K562 (cell line): ENCODE results near the gene TRPM8. TPM values are rescaled to one million over a fixed set of nuclear protein-coding genes. Genes with fewer than 3 reads are reported as not detected.

Experiments
- ASH1L ChIP-seq: fragments of 450-650 bp; IDR thresholded peaks from 2 replicates; pipeline ENCODE4 v1.6.1; 2018; ENCODE audit warnings: borderline replicate concordance, mild to moderate bottlenecking, low read depth; ENCODE audit not compliant: partially characterized antibody
- HCFC1 ChIP-seq: IDR thresholded peaks from 2 replicates; pipeline ENCODE4 v1.6.1; 2012; ENCODE audit warnings: low read depth, low read length, improper control_type of control experiment
- HNRNPL ChIP-seq: fragments of 200-400 bp; formaldehyde crosslinking; IDR thresholded peaks from 2 replicates; pipeline ENCODE4 v1.6.1; 2017; ENCODE audit warnings: low read depth, mild to moderate bottlenecking, low read length
- JUNB ChIP-seq: fragments of 450-650 bp; formaldehyde crosslinking; conservative IDR thresholded peaks from 2 replicates; pipeline ENCODE4 v1.4.0; 2020; ENCODE audit warnings: mild to moderate bottlenecking
- JUND ChIP-seq, 2 experiments: IDR thresholded peaks; 2 replicates in 1 of 2; 3 replicates in 1 of 2; pipeline ENCODE4 v1.6.1; 2011; ENCODE audit warnings: borderline replicate concordance in 2 of 2, low read depth in 2 of 2, low read length in 2 of 2, improper control_type of control experiment in 1 of 2, missing biosample characterization in 1 of 2, missing genetic modification characterization in 1 of 2, missing genetic modification reagents in 1 of 2
- NCOA1 ChIP-seq: fragments of 450-650 bp; IDR thresholded peaks from 2 replicates; pipeline ENCODE4 v1.6.1; 2016; ENCODE audit warnings: low read depth
- NR2F6 ChIP-seq: fragments of 450-650 bp; formaldehyde crosslinking; IDR thresholded peaks from 2 replicates; pipeline ENCODE4 v1.4.0; 2020; ENCODE audit warnings: mild to moderate bottlenecking
- RBM15 ChIP-seq: fragments of 200-400 bp; formaldehyde crosslinking; IDR thresholded peaks from 2 replicates; pipeline ENCODE4 v1.6.1; 2018; ENCODE audit warnings: mild to moderate bottlenecking, low read length, moderate library complexity; ENCODE audit not compliant: insufficient read depth
- SP1 ChIP-seq: sonication (generic); formaldehyde crosslinking; IDR thresholded peaks from 2 replicates; pipeline ENCODE4 v1.8.1; 2022; ENCODE audit warnings: mild to moderate bottlenecking, missing genetic modification reagents
- ZNF75A ChIP-seq: fragments of 450-650 bp; formaldehyde crosslinking; IDR thresholded peaks from 2 replicates; pipeline ENCODE4 v1.4.0; 2020; ENCODE audit warnings: mild to moderate bottlenecking
- polyA plus RNA-seq, 8 experiments: library from polyadenylated mRNA; depleted of rRNA in 4 of 8; stranded (reverse) in 5 of 8; unstranded in 3 of 8; fragments of >200 nt; fragmentation: Nextera tagmentation in 2 of 8; fragmentation: Illumina TruSeq in 1 of 8; extraction: Ambion mirVana in 2 of 8; extraction: Trizol in 1 of 8; gene quantifications; 2 replicates each; pipeline versions ENCODE4 v1.2.1 to v1.2.3, GENCODE V29; 2011 to 2014; ENCODE audit warnings: inconsistent platforms in 1 of 8, missing spikeins in 1 of 8
- total RNA-seq, 7 experiments: library from RNA; depleted of rRNA in 6 of 7; stranded (reverse); fragments of >200 nt in 6 of 7; fragmentation: Illumina TruSeq in 2 of 7; extraction: Trizol in 2 of 7; gene quantifications; 2 replicates each; pipeline versions ENCODE4 v1.2.1 to v1.2.3, GENCODE V29; 2011 to 2021; ENCODE audit warnings: low replicate concordance in 1 of 7
- TF ChIP-seq, protein P1 (sequence below): IDR thresholded peaks from 2 replicates; pipeline ENCODE4 v1.6.1; 2011; ENCODE audit not compliant: insufficient read length; ENCODE audit errors: extremely low read depth
- TF ChIP-seq, protein P2 (sequence below): fragments of 450-650 bp; IDR thresholded peaks from 2 replicates; pipeline ENCODE4 v1.6.1; 2017; ENCODE audit warnings: antibody characterized with exemption
- TF ChIP-seq, protein P3 (sequence below): sonication (generic); formaldehyde crosslinking; IDR thresholded peaks from 2 replicates; pipeline ENCODE4 v1.9.0; 2022; ENCODE audit warnings: mild to moderate bottlenecking, missing genetic modification reagents
- TF ChIP-seq, protein P4 (sequence below): sonication (generic); formaldehyde crosslinking; IDR thresholded peaks from 2 replicates; pipeline ENCODE4 v1.4.0; 2020; ENCODE audit warnings: mild to moderate bottlenecking, missing genetic modification reagents
- TF ChIP-seq, protein P5 (sequence below): sonication (generic); formaldehyde crosslinking; IDR thresholded peaks from 2 replicates; pipeline ENCODE4 v1.8.0; 2023; ENCODE audit warnings: mild to moderate bottlenecking, missing genetic modification reagents
- TF ChIP-seq, protein P6 (sequence below): IDR thresholded peaks from 2 replicates; pipeline ENCODE4 v1.6.1; 2012; ENCODE audit warnings: low read depth, low read length, improper control_type of control experiment, borderline replicate concordance
- TF ChIP-seq, protein P7 (sequence below): fragments of 200-800 bp; sonication (Bioruptor generic); IDR thresholded peaks from 2 replicates; pipeline ENCODE4 v1.6.1; 2017; ENCODE audit warnings: missing genetic modification characterization, missing compliant biosample characterization

The TRPM8 gene
- total and polyA plus RNA-seq, 9 of the 15 experiments (the other 6 are each of a cell fraction or from before 2014, with no cell fraction given), result not detected

DNA sequence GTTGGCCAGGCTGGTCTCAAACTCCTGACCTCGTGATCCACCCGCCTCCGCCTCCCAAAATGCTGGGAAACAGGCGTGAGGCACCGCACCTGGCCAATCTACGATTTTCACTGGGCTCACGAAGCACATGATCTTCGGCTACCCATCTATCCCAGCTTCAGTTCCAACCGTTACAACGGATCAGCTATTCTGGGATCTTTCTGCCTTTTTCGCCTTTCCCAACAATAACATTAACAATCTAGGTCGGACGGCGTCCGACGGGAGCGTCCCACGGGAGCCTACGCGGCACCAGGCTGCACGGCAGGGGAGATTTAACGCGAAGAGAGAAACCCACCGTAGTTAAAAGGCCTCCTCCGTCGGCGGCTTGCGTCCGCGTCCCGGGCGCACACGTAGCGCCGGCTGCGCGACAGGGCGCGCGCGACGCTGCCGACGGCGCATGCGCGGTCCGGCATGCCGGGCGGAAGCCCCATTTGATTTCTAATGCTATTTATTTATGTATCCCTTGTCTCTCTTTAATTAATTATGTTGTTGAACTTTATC, 49.1 kb upstream of the TRPM8 start, which contains the start of gene MSL3B (continued):
- TF ChIP-seq, protein P1, sequence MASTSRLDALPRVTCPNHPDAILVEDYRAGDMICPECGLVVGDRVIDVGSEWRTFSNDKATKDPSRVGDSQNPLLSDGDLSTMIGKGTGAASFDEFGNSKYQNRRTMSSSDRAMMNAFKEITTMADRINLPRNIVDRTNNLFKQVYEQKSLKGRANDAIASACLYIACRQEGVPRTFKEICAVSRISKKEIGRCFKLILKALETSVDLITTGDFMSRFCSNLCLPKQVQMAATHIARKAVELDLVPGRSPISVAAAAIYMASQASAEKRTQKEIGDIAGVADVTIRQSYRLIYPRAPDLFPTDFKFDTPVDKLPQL, result no peak
- TF ChIP-seq HNRNPL (no peak), ZNF75A (CRISPR knock-in tag) (no peak), JUNB (CRISPR knock-in tag) (no peak), NR2F6 (no peak), RBM15 (no peak), ASH1L (no peak), SP1 (CRISPR knock-in tag) (no peak), JUND (IDR thresholded peaks at IDR 0.05; ENCODE audit: borderline replicate concordance, low read depth, low read length) (no peak), JUND (tag; IDR thresholded peaks at IDR 0.05; ENCODE audit: borderline replicate concordance, low read depth, low read length) (no peak), NCOA1 (no peak), HCFC1 (peak; percentile 45; the same call in 1 of the 2 replicates)
- TF ChIP-seq, protein P2, sequence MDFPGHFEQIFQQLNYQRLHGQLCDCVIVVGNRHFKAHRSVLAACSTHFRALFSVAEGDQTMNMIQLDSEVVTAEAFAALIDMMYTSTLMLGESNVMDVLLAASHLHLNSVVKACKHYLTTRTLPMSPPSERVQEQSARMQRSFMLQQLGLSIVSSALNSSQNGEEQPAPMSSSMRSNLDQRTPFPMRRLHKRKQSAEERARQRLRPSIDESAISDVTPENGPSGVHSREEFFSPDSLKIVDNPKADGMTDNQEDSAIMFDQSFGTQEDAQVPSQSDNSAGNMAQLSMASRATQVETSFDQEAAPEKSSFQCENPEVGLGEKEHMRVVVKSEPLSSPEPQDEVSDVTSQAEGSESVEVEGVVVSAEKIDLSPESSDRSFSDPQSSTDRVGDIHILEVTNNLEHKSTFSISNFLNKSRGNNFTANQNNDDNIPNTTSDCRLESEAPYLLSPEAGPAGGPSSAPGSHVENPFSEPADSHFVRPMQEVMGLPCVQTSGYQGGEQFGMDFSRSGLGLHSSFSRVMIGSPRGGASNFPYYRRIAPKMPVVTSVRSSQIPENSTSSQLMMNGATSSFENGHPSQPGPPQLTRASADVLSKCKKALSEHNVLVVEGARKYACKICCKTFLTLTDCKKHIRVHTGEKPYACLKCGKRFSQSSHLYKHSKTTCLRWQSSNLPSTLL, result no peak
- TF ChIP-seq, protein P3, sequence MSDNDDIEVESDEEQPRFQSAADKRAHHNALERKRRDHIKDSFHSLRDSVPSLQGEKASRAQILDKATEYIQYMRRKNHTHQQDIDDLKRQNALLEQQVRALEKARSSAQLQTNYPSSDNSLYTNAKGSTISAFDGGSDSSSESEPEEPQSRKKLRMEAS (CRISPR knock-in tag), result peak; percentile 37; the same call in 1 of the 2 replicates
- TF ChIP-seq, protein P4, sequence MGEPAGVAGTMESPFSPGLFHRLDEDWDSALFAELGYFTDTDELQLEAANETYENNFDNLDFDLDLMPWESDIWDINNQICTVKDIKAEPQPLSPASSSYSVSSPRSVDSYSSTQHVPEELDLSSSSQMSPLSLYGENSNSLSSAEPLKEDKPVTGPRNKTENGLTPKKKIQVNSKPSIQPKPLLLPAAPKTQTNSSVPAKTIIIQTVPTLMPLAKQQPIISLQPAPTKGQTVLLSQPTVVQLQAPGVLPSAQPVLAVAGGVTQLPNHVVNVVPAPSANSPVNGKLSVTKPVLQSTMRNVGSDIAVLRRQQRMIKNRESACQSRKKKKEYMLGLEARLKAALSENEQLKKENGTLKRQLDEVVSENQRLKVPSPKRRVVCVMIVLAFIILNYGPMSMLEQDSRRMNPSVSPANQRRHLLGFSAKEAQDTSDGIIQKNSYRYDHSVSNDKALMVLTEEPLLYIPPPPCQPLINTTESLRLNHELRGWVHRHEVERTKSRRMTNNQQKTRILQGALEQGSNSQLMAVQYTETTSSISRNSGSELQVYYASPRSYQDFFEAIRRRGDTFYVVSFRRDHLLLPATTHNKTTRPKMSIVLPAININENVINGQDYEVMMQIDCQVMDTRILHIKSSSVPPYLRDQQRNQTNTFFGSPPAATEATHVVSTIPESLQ, result 0 out of 2 replicates have a peak, but pooled peaks have one; percentile 64
- TF ChIP-seq, protein P5, sequence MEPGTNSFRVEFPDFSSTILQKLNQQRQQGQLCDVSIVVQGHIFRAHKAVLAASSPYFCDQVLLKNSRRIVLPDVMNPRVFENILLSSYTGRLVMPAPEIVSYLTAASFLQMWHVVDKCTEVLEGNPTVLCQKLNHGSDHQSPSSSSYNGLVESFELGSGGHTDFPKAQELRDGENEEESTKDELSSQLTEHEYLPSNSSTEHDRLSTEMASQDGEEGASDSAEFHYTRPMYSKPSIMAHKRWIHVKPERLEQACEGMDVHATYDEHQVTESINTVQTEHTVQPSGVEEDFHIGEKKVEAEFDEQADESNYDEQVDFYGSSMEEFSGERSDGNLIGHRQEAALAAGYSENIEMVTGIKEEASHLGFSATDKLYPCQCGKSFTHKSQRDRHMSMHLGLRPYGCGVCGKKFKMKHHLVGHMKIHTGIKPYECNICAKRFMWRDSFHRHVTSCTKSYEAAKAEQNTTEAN (CRISPR knock-in tag), result no peak
- TF ChIP-seq, protein P6, sequence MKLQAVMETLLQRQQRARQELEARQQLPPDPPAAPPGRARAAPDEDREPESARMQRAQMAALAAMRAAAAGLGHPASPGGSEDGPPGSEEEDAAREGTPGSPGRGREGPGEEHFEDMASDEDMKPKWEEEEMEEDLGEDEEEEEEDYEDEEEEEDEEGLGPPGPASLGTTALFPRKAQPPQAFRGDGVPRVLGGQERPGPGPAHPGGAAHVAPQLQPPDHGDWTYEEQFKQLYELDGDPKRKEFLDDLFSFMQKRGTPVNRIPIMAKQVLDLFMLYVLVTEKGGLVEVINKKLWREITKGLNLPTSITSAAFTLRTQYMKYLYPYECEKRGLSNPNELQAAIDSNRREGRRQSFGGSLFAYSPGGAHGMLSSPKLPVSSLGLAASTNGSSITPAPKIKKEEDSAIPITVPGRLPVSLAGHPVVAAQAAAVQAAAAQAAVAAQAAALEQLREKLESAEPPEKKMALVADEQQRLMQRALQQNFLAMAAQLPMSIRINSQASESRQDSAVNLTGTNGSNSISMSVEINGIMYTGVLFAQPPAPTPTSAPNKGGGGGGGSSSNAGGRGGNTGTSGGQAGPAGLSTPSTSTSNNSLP, result no peak
- TF ChIP-seq, protein P7, sequence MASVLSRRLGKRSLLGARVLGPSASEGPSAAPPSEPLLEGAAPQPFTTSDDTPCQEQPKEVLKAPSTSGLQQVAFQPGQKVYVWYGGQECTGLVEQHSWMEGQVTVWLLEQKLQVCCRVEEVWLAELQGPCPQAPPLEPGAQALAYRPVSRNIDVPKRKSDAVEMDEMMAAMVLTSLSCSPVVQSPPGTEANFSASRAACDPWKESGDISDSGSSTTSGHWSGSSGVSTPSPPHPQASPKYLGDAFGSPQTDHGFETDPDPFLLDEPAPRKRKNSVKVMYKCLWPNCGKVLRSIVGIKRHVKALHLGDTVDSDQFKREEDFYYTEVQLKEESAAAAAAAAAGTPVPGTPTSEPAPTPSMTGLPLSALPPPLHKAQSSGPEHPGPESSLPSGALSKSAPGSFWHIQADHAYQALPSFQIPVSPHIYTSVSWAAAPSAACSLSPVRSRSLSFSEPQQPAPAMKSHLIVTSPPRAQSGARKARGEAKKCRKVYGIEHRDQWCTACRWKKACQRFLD (CRISPR knock-in tag), result 0 out of 2 replicates have a peak, but pooled peaks have one; percentile 21
